ENCODE data around the gene SLC10A3. TPM values are rescaled to one million over a fixed set of nuclear protein-coding genes. Genes with fewer than 3 reads are reported as not detected.

Gene SLC10A3
- total and polyA plus RNA-seq, 2 of the 8 experiments (the other 6 are each of a cell fraction or from before 2014, with no cell fraction given), result 6.8 to 9.5 TPM

DNA sequence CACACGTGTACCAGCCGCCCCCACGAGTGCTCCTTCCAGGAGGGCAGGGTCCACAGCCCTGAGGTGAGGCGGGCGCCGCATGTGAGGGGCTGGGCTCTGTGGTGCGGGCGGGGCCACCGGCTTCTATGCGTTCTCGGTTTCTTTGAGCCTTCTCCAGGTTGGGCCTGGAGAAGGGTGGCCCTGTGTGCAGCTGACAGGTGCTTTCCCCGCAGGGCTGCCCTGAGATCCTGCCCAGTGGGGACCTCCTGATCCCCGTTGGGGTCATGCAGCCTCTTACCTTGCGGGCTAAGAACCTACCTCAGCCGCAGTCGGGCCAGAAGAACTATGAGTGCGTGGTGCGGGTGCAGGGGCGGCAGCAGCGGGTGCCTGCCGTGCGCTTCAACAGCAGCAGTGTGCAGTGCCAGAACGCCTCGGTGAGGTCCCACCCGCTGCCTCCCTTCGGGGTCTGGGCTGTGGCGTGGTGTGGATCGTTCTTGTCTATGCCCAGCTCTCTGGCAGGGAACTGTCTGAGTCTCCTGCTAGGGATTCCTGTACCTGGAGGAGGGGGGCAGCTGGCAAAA lies 25.5 kb downstream of the SLC10A3 start:
- Histone ChIP-seq H3K79me2 (ENCODE audit: control insufficient read depth in 1 of 2, insufficient read depth in 2 of 2, low read length in 2 of 2) (no peaks in the 10 kb centered on the region), H3K4me3 (ENCODE audit: extremely low read depth in 1 of 4, insufficient read depth in 2 of 4, low read depth in 3 of 4, low read length in 4 of 4) (no peak overlapping the region), H3K23ac (ENCODE audit: insufficient read length) (no peak overlapping the region), H3K23me2 (ENCODE audit: low read depth, low read length) (no peaks in the 10 kb centered on the region), H2BK120ac (replicated peaks; ENCODE audit: low read depth, low read length) (no peak overlapping the region), H3K36me3 (ENCODE audit: control insufficient read depth in 2 of 4, insufficient read depth in 4 of 4, low read length in 3 of 4) (peaks cover 0 to 25% (median 7%) of the 10 kb centered on the region in 4 experiments; a peak in 6 of 8 replicates), H3K9ac (replicated peaks in 1 of 4; ENCODE audit: extremely low read depth in 1 of 4, low read depth in 3 of 4, low read length in 3 of 4) (no peak overlapping the region), H3K14ac (ENCODE audit: insufficient read length) (no peak overlapping the region), H3K27ac (ENCODE audit: low read depth, low read length) (no peak overlapping the region), H2BK5ac (ENCODE audit: low read depth, low read length) (no peak overlapping the region), H4K20me1 (replicated peaks in 1 of 2; ENCODE audit: control insufficient read depth in 1 of 2, insufficient read depth in 2 of 2, low read length in 2 of 2) (no peaks in the 10 kb centered on the region), H2BK20ac (ENCODE audit: low read length) (no peak overlapping the region), H3K4me2 (ENCODE audit: insufficient read depth in 1 of 2, low read depth in 2 of 2, low read length in 2 of 2) (no peak overlapping the region), H3K9me3 (ENCODE audit: insufficient read depth in 2 of 2, low read depth in 1 of 2, low read length in 1 of 2) (no peaks in the 10 kb centered on the region), H3K27me3 (replicated peaks in 1 of 4; ENCODE audit: control insufficient read depth in 3 of 4, extremely low read depth in 1 of 4, insufficient read depth in 3 of 4, low read length in 3 of 4) (no peaks in the 10 kb centered on the region), H4K91ac (replicated peaks; ENCODE audit: insufficient read length, low read length) (no peak overlapping the region), H4K5ac (ENCODE audit: insufficient read length, low read depth, low read length) (no peak overlapping the region), H3K56ac (replicated peaks; ENCODE audit: insufficient read length, low read depth, low read length) (no peak overlapping the region), H3K18ac (ENCODE audit: extremely low read depth, low read length) (no peak overlapping the region), H2AFZ (ENCODE audit: low read length) (no peak overlapping the region), H4K8ac (ENCODE audit: extremely low read depth, insufficient read depth, low read length) (no peak overlapping the region), H3K4ac (replicated peaks; ENCODE audit: insufficient read length, low read depth, low read length) (no peak overlapping the region), H3K79me1 (ENCODE audit: low read depth, low read length) (no peaks in the 10 kb centered on the region), H2AK5ac (ENCODE audit: low read depth, low read length) (no peak overlapping the region), H2BK12ac (ENCODE audit: low read depth, low read length) (no peak overlapping the region), H2BK15ac (ENCODE audit: low read length) (no peak overlapping the region), H3K4me1 (replicated peaks in 1 of 4; ENCODE audit: control insufficient read depth in 3 of 4, insufficient read depth in 4 of 4, low read length in 3 of 4) (no peaks in the 10 kb centered on the region)
- ChIA-PET POLR2A (ENCODE audit: partially characterized antibody) (interaction anchor here (1.4 kb wide), 1 partner anchor 11 kb away, joined by 3 read pairs; no protein-coding TSS in a partner anchor), CTCF (ENCODE audit: partially characterized antibody) (interaction anchor here (1.4 kb wide), 1 partner anchor 10 kb away, joined by 3 read pairs; no protein-coding TSS in a partner anchor)
- FAIRE-seq (no peak), DNase-seq (ENCODE audit: low read depth in 1 of 2, low spot score in 2 of 2) (no peak)
- TF ChIP-seq SRF (IDR thresholded peaks at IDR 0.05; ENCODE audit: low read depth, low read length), result no peak
- TF ChIP-seq RAD21 (IDR thresholded peaks at IDR 0.05 in 1 of 2, conservative IDR thresholded peaks at IDR 0.05 in 1 of 2; ENCODE audit: low read depth in 2 of 2, low read length in 2 of 2), result no peak
- TF ChIP-seq KDM4A (IDR thresholded peaks at IDR 0.05; ENCODE audit: low read depth, low read length, severe bottlenecking), result no peak
- TF ChIP-seq, protein P1, sequence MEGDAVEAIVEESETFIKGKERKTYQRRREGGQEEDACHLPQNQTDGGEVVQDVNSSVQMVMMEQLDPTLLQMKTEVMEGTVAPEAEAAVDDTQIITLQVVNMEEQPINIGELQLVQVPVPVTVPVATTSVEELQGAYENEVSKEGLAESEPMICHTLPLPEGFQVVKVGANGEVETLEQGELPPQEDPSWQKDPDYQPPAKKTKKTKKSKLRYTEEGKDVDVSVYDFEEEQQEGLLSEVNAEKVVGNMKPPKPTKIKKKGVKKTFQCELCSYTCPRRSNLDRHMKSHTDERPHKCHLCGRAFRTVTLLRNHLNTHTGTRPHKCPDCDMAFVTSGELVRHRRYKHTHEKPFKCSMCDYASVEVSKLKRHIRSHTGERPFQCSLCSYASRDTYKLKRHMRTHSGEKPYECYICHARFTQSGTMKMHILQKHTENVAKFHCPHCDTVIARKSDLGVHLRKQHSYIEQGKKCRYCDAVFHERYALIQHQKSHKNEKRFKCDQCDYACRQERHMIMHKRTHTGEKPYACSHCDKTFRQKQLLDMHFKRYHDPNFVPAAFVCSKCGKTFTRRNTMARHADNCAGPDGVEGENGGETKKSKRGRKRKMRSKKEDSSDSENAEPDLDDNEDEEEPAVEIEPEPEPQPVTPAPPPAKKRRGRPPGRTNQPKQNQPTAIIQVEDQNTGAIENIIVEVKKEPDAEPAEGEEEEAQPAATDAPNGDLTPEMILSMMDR (IDR thresholded peaks at IDR 0.05; ENCODE audit: control extremely low read depth in 1 of 3, insufficient read depth in 1 of 3, low read depth in 1 of 3, low read length in 3 of 3), result no peak
- no peak for TF ChIP-seq SAP30 (IDR thresholded peaks at IDR 0.05; ENCODE audit: insufficient read depth, insufficient replicate concordance, low read length)
- TF ChIP-seq EGR1 (IDR thresholded peaks at IDR 0.05; ENCODE audit: borderline replicate concordance, low read depth, low read length), result no peak
- TF ChIP-seq POLR2A (IDR thresholded peaks at IDR 0.05; ENCODE audit: control extremely low read depth in 1 of 2, low read depth in 2 of 2, low read length in 2 of 2), result no peak
- WGBS, 2 experiments (ENCODE audit: extremely low coverage in 1 of 2, insufficient coverage in 1 of 2, insufficient read length in 1 of 2, insufficient replicate concordance in 2 of 2, low coverage in 1 of 2, low lambda C conversion rate in 2 of 2, missing lambda C conversion rate in 1 of 2), result 85% methylated on average over 13 of the region's 28 CpGs; no CpG with 5 or more reads in 1 of the 2 experiments

Data from H1 (cell line).